H7 (cell line): ENCODE data around the gene CBX3. TPM values are rescaled to one million over a fixed set of nuclear protein-coding genes. Genes with fewer than 3 reads are reported as not detected.
"Not testable (repeated sequence)": the region's sequence is repeated elsewhere in the genome, so short reads cannot be mapped to it uniquely, and the experiment has no call there.

Source experiments
- DNase-seq: peaks from one replicate; pipeline ENCODE4 v3.0.0; 2012
- H3K27me3 ChIP-seq: 2 replicates; pipeline ENCODE4 v1.6.0; 2011; ENCODE audit warnings: mild to moderate bottlenecking, low read length; ENCODE audit not compliant: control insufficient read depth, insufficient read depth
- H3K36me3 ChIP-seq: replicated peaks from 2 replicates; pipeline ENCODE4 v1.5.1; 2011; ENCODE audit warnings: low read length; ENCODE audit not compliant: control insufficient read depth, insufficient read depth
- H3K4me3 ChIP-seq: 2 replicates; pipeline ENCODE4 v1.5.1; 2011; ENCODE audit warnings: low read depth, mild to moderate bottlenecking, control low read depth, low read length, moderate library complexity; ENCODE audit not compliant: insufficient read depth
- total RNA-seq: library from RNA; depleted of rRNA; stranded (reverse); fragments of >200 nt; shearing (Covaris generic); gene quantifications from 2 replicates; pipeline ENCODE4 v1.2.3, GENCODE V29; 2014; rRNA removed

The CBX3 gene
- total RNA-seq, 1 experiment from 2014 or later, result 170 TPM

DNA sequence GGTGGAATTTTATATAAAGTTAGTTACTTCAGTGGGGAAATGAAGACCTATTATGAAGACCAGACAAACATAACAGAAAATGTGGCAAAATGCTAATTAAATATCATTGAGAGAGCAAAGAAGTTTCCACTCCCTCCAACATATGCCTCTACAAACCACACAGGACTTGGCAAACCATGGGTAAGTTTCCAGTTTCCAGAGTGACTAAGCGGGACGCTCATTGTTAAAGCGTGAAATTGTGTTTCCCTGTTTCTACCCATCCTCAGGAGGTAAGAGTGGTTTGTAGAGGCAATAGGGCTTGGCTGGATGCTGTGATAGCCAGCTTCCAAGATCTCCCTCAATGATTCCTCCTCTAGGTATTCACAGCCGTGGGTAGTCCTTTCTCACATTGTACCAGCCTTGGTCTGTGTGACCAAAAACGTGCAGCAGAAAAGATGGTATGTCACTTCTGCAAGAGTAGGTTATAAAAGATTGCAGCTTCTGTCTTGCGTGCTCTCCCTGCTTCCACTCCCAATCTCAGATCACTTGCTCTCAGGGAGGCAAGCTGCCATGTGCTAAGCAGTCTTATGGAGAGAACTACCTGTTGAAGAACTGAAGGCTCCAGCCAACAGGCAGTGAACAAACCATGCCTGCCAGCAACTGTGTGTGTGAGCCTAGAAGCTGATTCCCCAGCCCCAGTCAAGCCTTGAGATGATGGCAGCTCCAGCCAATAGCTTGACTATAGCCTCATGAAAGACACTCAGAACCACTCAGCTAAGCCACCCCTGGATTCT lies 35.7 kb downstream of the CBX3 start:
- no peak for DNase-seq
- no peaks in the 10 kb centered on the region for H3K27me3 ChIP-seq
- no peak overlapping the region for H3K4me3 ChIP-seq
- no peaks in the 10 kb centered on the region for H3K36me3 ChIP-seq

DNA sequence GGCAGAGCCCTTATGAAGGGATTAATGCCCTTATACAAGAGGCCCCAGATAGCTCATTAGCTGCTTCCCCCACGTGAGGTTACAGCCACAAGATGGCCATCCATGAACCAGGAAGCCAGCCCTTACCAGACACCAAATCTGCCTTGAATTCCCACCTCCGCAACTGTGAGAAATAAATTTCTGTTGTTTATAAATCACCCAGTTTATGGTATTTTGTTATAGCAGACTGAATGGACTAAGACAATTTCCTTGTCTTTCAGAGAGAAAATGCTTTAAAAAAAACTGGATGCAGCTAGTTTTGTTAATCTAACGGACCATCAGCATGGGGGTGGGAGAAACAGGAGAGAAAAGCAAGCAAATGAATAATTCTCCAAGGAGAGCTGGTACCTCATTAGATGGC lies 36.5 kb downstream of the CBX3 start:
- H3K4me3 ChIP-seq, result no peak overlapping the region

DNA sequence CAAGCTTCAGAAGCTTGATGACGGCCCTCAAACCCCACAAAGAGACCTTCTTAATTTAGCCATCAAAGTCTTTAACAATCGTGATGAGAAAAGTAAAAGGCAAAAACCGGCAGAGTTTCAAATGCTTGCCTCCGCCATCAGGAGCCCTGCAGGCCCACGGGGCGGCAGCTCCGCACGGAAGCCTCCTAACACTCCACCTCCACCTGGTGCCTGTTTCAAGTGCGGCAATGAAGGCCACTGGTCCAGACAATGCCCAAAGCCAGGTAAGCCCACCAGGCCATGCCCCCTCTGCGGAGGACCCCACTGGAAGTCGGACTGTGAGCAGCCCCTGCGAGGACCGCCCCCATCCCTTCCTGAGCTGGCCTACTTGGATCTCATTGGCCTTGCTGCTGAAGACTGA lies 43.6 kb downstream of the CBX3 start:
- no peak for DNase-seq
- H3K36me3 ChIP-seq, result no peaks in the 10 kb centered on the region
- no peaks in the 10 kb centered on the region for H3K27me3 ChIP-seq
- no peak overlapping the region for H3K4me3 ChIP-seq

More for the DNA sequence above, 36.5 kb downstream of the CBX3 start:
- DNase-seq, result no peak
- Histone ChIP-seq H3K36me3 (no peaks in the 10 kb centered on the region), H3K27me3 (no peaks in the 10 kb centered on the region)

DNA sequence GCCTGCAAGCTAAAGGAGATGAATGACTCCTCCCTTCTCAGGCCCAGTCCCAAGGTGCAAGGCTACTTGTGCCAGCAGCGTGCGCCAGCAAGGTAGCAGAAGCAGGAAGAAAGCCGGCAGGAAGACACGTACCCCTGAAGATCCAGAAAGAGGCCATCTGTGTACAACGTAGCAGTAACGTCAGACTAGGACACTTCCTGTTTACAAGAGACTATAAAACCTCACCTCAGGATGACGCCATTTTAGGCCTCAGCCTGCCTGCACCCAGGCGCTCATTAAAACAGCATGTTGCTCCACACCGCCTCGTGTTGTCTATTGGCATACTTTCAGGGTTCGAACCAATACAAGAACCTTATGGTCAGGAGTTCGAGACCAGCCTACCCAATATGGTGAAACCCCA lies 48.7 kb downstream of the CBX3 start:
- no peak overlapping the region for H3K4me3 ChIP-seq
- H3K36me3 ChIP-seq, result no peaks in the 10 kb centered on the region
- no peaks in the 10 kb centered on the region for H3K27me3 ChIP-seq
- no peak for DNase-seq

DNA sequence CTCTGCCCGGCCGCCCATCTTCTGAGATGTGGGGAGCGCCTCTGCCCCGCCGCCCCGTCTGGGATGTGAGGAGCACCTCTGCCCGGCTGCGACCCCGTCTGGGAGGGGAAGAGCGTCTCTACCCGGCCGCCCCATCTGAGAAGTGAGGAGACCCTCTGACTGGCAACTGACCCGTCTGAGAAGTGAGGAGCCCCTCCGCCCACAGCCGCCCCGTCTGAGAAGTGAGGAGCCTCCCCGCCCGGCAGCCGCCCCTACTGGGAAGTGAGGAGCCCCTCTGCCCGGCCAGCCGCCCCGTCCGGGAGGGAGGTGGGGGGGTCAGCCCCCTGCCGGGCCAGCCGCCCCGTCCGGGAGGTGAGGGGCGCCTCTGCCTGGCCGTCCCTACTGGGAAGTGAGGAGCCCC lies 60.3 kb downstream of the CBX3 start:
- not testable (repeated sequence) for H3K4me3 ChIP-seq, H3K36me3 ChIP-seq, DNase-seq, H3K27me3 ChIP-seq

Other genes with a start within 250 kb of the CBX3 start
- 69.0 and 118 TPM in 2 replicates for gene NFE2L3, start 49.5 kb upstream of the CBX3 start, total RNA-seq
- gene HNRNPA2B1, start 999 bp upstream of the CBX3 start, total RNA-seq, result 223 and 239 TPM in 2 replicates
- gene SNX10, start 90.1 kb downstream of the CBX3 start, total RNA-seq, result 16.2 and 17.6 TPM in 2 replicates